GM19324 (cell line): ENCODE measurements around the gene RAD50.

Experiments used
- ATAC-seq: cut with Tn5 transposase; IDR thresholded peaks from one replicate; pipeline ENCODE4 v1.9.1; 2021; ENCODE audit warnings: mild to moderate bottlenecking, moderate library complexity; ENCODE audit not compliant: unreplicated experiment, low FRiP score

RAD50 gene

GRCh38 chr5:132673488-132673887 lies 116.7 kb downstream of the RAD50 start:
- ATAC-seq, result no peak

GRCh38 chr5:132673939-132674630 lies 117.3 kb downstream of the RAD50 start, which contains the start of gene IL4:
Gene IL4, plus strand, starts transcription at chr5:132673989. Its CDS starts 62 bp downstream, at chr5:132674051.
- ATAC-seq, result peak; percentile 20

- ATAC-seq, result peak; percentile 75
Observed at GRCh38 chr5:132674671-132675506, 118.1 kb downstream of the RAD50 start.

- no peak for ATAC-seq
Observed at GRCh38 chr5:132675936-132676689, 119.3 kb downstream of the RAD50 start.

GRCh38 chr5:132677191-132677590 lies 120.4 kb downstream of the RAD50 start:
- no peak for ATAC-seq

- no peak for ATAC-seq
Observed at GRCh38 chr5:132677682-132678400, 121.1 kb downstream of the RAD50 start.

GRCh38 chr5:132678735-132679134 lies 122.0 kb downstream of the RAD50 start:
- ATAC-seq, result no peak

- ATAC-seq, result no peak
Observed at GRCh38 chr5:132679166-132679565, 122.4 kb downstream of the RAD50 start.

- ATAC-seq, result no peak
Observed at GRCh38 chr5:132679717-132680380, 123.1 kb downstream of the RAD50 start.

GRCh38 chr5:132680780-132681475 lies 124.2 kb downstream of the RAD50 start:
- no peak for ATAC-seq

GRCh38 chr5:132681476-132681831 lies 124.7 kb downstream of the RAD50 start:
- no peak for ATAC-seq

GRCh38 chr5:132681983-132682382 lies 125.2 kb downstream of the RAD50 start:
- ATAC-seq, result no peak

GRCh38 chr5:132684491-132684890 lies 127.7 kb downstream of the RAD50 start:
- ATAC-seq, result no peak

- no peak for ATAC-seq
Observed at GRCh38 chr5:132684922-132685720, 128.3 kb downstream of the RAD50 start.

GRCh38 chr5:132686193-132686592 lies 129.4 kb downstream of the RAD50 start:
- ATAC-seq, result no peak

- ATAC-seq, result peak; percentile 34
Observed at GRCh38 chr5:132687995-132688394, 131.2 kb downstream of the RAD50 start.

- ATAC-seq, result no peak
Observed at GRCh38 chr5:132688536-132689339, 132.0 kb downstream of the RAD50 start.

GRCh38 chr5:132689513-132689912 lies 132.7 kb downstream of the RAD50 start:
- no peak for ATAC-seq
